ENCODE measurements around the gene PZP. TPM values are rescaled to one million over a fixed set of nuclear protein-coding genes. Genes with fewer than 3 reads are reported as not detected.
"Not testable (repeated sequence)": the region's sequence is repeated elsewhere in the genome, so short reads cannot be mapped to it uniquely, and the experiment has no call there.

Gene PZP
- total RNA-seq, result under 1 TPM in 1 of 2 donors, not detected in 1; 0.12 TPM
- long read RNA-seq, result 0 reads

- intact Hi-C loops (cut with DNase I, micrococcal nuclease), result no loop called here
- DNase-seq (no peak), ATAC-seq (no peak)
Measured at GRCh38 chr12:9208229-9208628, at the start of gene PZP. PZP (minus strand) TSS chr12:9208395; CDS start chr12:9208341, 54 bp downstream.

DNA sequence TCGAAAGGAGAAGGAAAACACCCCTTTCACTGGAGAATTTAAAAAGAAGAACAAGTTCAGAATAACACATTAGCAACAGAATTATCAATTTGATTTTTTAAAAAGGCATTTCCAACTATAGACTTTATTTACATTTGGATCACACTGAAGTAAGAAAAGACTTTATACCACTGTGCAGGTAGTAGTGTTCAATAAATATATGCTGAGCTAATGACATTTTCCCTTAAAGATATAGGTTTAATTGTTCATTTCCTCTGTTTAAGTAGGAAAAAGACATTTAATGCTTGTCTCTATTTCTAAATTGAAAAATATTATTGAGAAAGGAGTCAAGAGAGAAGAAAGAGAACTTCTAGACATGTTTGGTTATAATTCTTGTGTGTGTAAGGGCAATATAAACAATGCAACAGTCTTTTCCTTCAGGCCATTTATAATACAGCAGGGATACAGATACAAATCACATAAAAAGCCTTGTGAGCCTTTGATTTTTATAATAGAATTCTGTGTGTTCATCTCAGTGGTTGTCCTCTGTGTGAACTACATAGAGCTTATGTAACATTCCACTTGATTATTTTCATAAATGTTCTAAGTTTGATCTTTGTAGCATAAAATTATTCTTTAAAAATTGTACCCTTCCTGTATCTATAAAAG lies 48.7 kb upstream of the PZP start:
- intact Hi-C loops (cut with DNase I, micrococcal nuclease), result no loop called here
- no peak for DNase-seq

DNA sequence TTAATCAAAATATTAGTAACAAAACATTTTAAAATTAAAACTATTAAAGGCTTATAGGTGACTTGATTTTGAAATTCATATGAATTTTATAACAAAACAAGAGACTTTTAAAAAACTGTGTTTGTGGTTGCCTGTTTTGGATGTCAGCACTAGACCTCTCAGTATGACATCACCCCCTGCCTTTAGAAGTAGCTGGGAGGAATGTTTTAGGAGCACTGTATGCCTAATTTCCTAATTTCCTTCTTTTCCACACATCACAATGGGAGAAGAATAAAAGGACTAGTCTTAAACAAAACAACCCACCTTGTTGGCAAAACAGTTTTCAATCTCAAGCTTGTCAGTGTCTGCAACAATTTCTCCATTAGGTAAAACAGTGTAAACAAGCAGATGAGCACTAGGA lies 48.1 kb upstream of the PZP start:
- ATAC-seq (no peak), DNase-seq (no peak)
- intact Hi-C loops (cut with DNase I, micrococcal nuclease), result no loop called here

More for the DNA sequence above, 48.7 kb upstream of the PZP start:
- no peak for ATAC-seq

GRCh38 chr12:9255837-9256236 lies 47.6 kb upstream of the PZP start:
- no peak for DNase-seq
- ATAC-seq, result no peak
- intact Hi-C loops (cut with DNase I, micrococcal nuclease), result no loop called here

DNA sequence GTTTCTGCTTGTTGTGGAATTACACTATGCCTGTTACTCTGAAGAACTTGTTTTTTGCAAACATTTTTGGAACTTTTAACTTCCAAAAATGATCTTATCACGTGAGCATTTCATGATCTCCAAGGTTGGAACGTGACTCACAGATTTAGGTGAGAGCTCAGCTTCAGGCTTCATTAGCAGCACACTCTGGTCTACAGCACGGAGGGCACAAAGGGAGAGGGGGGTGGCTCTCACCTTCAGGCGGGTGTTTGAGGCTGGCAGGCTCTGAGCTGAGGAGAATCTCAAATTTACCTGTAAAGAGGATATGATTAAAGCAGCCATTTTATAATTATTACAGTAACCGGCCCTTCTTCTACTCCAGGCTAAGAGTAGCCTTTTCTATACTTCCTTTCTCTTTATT lies 45.3 kb upstream of the PZP start:
- intact Hi-C loops (cut with DNase I, micrococcal nuclease), result no loop called here
- no peak for DNase-seq
- ATAC-seq, result no peak

- intact Hi-C loops (cut with DNase I, micrococcal nuclease); ATAC-seq; DNase-seq: not testable (repeated sequence)
Measured at GRCh38 chr12:9252791-9253190, 44.6 kb upstream of the PZP start.

GRCh38 chr12:9252256-9252655 lies 44.1 kb upstream of the PZP start:
- intact Hi-C loops (cut with DNase I, micrococcal nuclease), result no loop called here
- DNase-seq, result no peak
- ATAC-seq, result no peak

- ATAC-seq (no peak), DNase-seq (no peak)
- intact Hi-C loops (cut with DNase I, micrococcal nuclease), result no loop called here
Measured at GRCh38 chr12:9248435-9248834, 40.2 kb upstream of the PZP start.

- DNase-seq, result no peak
- intact Hi-C loops (cut with DNase I, micrococcal nuclease), result no loop called here
- ATAC-seq, result no peak
Measured at GRCh38 chr12:9244894-9245293, 36.7 kb upstream of the PZP start.

DNA sequence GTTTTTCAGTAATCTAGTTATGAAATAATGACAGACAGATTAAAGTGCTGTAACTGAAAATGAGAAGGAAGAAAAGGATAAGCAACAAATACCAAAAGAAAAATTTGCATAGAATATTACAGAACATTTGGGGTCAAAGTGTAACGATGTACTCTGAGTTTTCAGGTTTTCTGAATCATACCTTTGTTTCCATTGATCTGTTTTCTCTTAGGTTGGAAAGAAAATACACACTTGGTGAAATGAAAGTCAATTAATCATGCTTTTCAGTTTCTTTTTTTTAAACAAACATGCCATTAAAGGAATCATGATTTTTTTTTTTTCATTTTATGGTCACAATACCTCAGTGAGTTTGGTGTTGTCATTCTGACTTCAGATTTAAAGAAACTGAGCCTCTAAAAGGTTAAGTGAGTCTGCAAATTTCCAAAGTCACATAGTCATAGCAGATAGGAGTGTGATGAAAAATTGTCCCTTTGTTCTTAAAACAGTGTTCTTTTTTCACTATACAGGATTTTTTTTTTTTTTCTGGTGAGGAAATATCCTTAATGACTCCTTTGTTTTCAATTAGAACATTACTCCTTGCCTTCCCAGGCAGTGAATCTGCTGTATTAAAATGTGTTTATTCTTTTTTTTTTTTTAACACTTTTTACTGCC lies 35.9 kb upstream of the PZP start:
- intact Hi-C loops (cut with DNase I, micrococcal nuclease), result no loop called here
- ATAC-seq (no peak), DNase-seq (no peak)

DNA sequence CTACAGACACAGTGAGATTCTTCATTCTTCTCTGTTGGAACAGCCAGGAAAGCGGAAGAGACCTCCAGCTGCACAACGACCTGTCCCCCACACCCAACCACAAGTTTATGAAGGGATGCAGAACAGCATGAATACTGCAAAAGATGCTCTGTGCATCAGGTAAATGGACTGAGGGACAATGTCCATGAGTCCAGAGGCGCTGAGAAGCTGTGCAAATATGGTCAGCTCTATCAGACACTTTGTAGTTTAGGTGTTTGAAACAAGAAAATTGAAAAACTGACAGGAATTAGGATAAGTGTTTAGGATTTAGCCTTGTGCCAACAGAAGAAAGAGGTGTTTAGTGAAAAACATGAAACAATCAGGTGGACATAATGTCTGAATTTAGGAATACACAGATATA lies 33.1 kb upstream of the PZP start:
- DNase-seq (no peak), ATAC-seq (no peak)
- intact Hi-C loops (cut with DNase I, micrococcal nuclease), result no loop called here

- ATAC-seq, result no peak
Measured at GRCh38 chr12:9240776-9241175, 32.6 kb upstream of the PZP start.

GRCh38 chr12:9240004-9240635 lies 31.9 kb upstream of the PZP start:
- DNase-seq, result peak in 1 of 2 donors; percentile 21
- ATAC-seq; intact Hi-C loops (cut with DNase I, micrococcal nuclease): not testable (repeated sequence)

More at GRCh38 chr12:9240776-9241175, 32.6 kb upstream of the PZP start:
- intact Hi-C loops (cut with DNase I, micrococcal nuclease), result no loop called here
- DNase-seq, result no peak

DNA sequence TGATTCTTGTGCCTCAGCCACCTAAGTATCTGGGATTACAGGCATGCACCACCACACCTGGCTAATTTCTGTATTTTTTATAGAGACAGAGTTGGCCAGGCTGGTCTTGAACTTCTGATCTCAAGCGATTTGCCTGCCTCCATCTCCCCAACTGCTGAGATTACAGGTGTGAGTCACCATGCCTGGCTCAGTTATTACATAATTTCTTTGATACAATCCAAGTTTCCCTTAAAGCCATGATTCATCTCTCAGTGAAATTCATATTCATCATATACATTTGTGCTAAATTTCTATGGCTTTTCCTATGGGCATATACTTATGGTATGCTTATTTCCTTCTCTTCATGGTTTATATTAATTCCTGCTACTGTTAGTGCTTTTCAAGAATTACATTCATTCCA lies 29.1 kb upstream of the PZP start:
- DNase-seq (no peak), ATAC-seq (no peak)
- intact Hi-C loops (cut with DNase I, micrococcal nuclease), result no loop called here

- intact Hi-C loops (cut with DNase I, micrococcal nuclease), result no loop called here
- DNase-seq, result no peak
Measured at GRCh38 chr12:9235519-9235918, 27.3 kb upstream of the PZP start.

DNA sequence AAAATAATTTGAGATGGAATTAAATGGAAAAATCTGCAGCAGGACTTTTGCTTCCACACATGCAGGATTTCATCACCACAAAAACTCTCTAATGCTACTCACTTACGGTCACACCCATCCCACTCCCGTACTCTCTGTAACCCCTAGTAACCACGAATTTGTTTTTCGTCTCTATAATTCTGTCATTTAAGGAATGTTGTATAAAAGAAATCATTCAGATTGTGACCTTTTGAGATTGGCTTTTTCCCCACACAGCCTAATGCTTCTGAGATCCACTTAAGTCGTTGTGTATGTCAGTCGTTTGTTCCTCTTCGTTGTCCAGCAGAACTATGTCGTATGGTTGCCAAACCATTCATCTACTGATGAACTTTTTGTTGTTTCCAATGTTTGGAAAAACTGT lies 19.8 kb upstream of the PZP start:
- DNase-seq (no peak), ATAC-seq (no peak)
- intact Hi-C loops (cut with DNase I, micrococcal nuclease), result no loop called here

More at GRCh38 chr12:9235519-9235918, 27.3 kb upstream of the PZP start:
- ATAC-seq, result no peak

DNA sequence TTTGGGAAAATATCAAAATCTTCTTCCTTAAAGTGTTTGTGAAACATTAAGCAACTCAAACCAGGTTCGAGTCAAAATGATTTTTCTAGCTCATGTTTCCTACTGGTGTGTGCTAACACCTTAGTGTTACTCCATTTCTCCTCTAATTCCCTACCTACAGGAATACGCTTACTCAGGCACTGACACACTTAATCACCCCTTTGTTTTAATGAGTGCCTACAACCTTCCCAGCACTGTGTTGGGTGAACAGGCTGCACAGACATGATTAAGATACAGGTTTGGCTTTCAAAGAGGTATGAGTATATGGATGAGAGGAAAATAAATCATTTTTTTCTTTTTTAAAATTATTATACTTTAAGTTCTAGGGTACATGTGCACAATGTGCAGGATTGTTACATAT lies 15.6 kb upstream of the PZP start:
- DNase-seq, result no peak
- no peak for ATAC-seq
- intact Hi-C loops (cut with DNase I, micrococcal nuclease), result no loop called here

- no peak for DNase-seq
- ATAC-seq, result no peak
- intact Hi-C loops (cut with DNase I, micrococcal nuclease), result no loop called here
Measured at GRCh38 chr12:9221483-9221882, 13.3 kb upstream of the PZP start.

- DNase-seq; ATAC-seq; intact Hi-C loops (cut with DNase I, micrococcal nuclease): not testable (repeated sequence)
Measured at GRCh38 chr12:9221011-9221410, 12.8 kb upstream of the PZP start.

DNA sequence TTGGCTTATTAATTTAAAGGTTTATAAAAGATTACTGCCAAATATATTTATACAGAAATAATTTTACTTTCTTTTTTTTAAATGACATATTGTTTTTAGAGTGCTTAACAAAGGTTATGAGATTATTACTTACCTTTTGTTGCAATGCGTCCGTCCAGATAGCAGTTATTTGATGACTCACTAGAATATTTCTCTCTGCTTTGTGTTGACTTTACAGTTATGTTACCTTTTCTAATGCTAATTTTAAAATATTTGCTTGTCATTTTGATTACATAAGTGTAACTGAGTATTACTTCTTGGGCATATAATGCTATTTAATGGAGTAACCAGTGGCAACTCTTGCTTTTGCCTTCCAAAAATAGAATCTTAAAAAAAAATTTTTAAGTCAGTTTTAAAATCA lies 6.3 kb upstream of the PZP start:
- intact Hi-C loops (cut with DNase I, micrococcal nuclease), result no loop called here
- ATAC-seq (no peak), DNase-seq (no peak)
